GM10266 (cell line): ENCODE results near the gene NUP214.

Experiments used
- DNase-seq: peaks from one replicate; pipeline ENCODE4 v3.0.0; 2012; ENCODE audit errors: extremely low spot score
- TF ChIP-seq, protein P1 (sequence below): IDR thresholded peaks from 2 replicates; pipeline ENCODE4 v1.5.1; 2012; ENCODE audit warnings: mild to moderate bottlenecking, low read depth; ENCODE audit not compliant: control insufficient read depth, insufficient read depth; ENCODE audit errors: missing control alignments

NUP214 gene

DNA sequence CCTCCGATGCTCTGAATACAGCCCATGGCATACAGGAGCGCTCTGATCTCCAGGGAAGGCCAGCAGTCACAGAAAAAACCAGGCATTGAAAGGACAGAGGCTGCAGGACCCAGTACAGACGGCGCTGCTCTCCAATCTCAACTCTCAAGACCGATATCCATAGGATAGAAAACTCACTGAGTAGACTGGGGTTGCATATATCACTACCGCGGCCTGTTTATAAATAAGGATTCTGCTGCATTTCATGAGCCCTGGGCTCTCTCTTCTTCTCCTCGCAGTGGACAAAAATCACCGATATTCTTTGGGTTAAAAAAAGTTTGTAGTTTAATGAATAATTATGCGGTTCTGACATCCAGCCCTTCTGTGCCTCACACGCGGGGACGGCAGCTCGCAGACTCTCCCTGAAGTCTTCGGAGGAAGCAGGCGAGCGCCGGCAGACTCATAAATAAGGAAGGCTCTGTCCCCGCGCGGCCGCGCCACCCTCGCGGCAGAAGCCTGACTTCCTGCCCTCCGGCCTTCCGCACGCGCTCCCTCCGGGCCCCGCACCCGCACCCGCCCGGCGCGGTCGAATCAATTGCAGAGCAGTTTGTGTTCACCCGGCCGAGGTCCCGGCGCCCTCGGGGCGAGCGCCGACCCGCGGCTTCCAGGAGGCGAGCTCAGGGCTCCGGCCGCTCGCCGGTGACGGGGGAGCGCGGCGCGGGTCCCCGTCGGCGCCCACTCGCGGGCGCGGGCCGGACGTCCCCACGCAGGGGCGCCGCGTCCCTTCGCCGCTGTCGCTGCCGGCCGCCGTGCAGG is 150.9 kb downstream of the NUP214 start, which contains the start of gene FAM78A:
FAM78A (minus strand) TSS at position 417 of the 795 bp plus-strand sequence; CDS start at position 86, 331 bp downstream.
- TF ChIP-seq, protein P1, sequence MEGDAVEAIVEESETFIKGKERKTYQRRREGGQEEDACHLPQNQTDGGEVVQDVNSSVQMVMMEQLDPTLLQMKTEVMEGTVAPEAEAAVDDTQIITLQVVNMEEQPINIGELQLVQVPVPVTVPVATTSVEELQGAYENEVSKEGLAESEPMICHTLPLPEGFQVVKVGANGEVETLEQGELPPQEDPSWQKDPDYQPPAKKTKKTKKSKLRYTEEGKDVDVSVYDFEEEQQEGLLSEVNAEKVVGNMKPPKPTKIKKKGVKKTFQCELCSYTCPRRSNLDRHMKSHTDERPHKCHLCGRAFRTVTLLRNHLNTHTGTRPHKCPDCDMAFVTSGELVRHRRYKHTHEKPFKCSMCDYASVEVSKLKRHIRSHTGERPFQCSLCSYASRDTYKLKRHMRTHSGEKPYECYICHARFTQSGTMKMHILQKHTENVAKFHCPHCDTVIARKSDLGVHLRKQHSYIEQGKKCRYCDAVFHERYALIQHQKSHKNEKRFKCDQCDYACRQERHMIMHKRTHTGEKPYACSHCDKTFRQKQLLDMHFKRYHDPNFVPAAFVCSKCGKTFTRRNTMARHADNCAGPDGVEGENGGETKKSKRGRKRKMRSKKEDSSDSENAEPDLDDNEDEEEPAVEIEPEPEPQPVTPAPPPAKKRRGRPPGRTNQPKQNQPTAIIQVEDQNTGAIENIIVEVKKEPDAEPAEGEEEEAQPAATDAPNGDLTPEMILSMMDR: peak; percentile 25
- DNase-seq: peak; percentile 68

DNA sequence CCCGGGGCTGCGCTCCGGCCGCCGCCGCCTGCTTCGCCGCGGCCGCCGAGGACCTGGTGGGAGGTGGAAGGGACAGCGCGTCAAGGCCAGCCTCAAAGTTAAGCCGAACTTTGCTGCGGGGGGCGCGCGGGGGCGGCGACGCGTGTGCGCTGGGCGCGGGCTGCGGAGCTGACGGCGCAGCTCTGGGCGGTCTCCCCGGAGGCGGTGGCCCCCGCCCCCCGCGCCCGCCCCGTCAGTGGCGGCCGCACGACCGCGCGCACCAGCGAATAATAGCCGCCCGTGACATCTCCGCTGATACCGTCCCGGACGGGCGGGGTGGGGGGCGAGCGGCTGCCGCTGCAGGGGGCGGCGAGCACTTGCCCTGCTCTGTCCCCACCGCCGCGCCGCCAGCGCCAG is 151.5 kb downstream of the NUP214 start:
- DNase-seq: peak; percentile 76
- TF ChIP-seq, protein P1: no peak

DNA sequence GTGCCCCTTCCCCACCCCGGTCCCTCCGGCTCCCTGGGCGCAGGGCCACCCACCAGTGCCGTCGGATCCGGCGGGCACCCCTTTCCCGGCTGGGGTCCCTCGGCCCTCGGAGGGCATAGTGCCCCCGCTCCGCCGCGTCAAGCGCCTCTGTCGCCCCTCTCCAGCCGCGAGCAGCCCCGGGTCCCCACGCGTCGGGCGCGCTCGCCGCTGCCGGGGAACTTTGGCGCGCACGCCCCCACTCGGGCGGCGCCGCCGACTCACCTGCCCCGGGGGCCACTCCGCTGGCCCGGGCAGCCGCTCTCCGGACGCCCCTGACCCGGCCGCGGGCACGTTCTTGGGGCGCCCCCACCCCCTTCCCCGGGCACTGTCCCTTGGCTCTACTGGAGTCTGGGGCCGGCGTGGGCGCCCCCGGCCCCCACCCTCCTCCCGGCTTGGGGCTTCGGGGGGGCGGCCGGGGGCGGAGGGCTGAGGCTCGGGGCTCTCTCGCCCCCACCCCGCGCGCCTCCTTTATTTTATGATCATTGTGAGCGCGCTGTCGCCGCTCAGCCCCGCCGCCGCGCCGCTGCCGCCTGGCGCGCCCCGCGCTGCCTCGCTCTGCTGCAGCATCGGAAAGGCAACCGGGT is 152.0 kb downstream of the NUP214 start:
- DNase-seq: peak; percentile 70

DNA sequence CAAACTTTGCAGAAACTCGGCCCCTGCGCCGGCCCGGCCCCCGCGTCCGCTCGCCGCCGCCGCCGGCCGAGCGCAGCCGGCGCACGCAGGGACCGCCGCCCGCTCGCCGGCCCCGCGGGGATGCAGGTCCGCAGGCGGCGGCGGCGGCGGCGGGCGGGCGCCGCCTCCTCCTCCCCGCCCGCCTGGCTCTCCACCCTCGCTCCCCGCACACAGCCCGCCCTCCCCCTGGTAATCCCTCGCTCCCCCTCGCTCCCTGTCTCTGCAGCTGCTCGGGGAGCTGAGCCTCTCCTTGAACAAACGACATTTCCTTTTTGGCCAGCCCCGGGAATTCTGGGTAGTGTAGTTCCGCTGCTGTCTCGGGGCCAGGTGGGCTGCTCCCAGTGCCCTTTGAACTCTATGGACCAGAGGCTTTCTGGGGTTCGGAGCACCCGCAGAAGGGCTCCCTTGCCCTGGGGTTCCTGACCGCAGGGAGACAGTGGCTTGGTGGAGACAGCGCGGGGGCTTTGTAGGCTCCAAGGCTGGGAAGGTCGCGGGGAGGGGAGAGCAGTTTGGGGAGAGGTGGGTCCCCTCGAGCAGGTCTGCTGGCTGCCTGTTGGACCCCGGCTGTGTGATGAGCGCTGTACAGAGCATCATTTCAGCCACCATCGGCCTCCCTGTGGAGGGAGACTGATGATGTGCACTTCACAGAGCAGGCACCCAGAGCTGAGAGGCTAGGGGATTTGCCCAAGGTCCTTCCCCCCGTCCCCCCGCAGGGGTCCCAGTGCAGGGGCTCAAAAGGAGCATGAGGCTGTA is 152.7 kb downstream of the NUP214 start:
- TF ChIP-seq, protein P1: no peak
- DNase-seq: peak; percentile 94

More for the DNA sequence above, 152.0 kb downstream of the NUP214 start:
- TF ChIP-seq, protein P1: peak; percentile 27

DNA sequence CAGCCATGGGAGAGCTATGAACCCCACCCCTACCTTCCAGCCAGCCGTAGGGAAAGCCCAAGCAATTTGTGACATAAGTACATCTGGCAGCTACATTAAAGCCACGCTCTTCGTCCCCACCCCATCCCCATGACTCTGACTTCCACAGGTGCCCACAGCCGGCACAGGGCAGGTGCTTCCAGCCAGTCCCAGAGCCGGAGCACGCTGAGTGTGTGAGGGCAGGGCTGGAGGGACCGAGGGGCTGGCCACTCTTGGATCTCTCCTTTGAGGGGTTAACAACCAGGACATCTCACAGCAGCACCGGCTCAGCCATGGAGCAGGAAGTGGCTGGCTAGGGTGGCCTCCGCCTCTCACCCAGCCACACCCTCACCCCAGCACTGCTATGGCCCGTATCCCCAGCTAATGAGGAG is 153.3 kb downstream of the NUP214 start:
- peak; percentile 36 for DNase-seq
- TF ChIP-seq, protein P1: no peak

DNA sequence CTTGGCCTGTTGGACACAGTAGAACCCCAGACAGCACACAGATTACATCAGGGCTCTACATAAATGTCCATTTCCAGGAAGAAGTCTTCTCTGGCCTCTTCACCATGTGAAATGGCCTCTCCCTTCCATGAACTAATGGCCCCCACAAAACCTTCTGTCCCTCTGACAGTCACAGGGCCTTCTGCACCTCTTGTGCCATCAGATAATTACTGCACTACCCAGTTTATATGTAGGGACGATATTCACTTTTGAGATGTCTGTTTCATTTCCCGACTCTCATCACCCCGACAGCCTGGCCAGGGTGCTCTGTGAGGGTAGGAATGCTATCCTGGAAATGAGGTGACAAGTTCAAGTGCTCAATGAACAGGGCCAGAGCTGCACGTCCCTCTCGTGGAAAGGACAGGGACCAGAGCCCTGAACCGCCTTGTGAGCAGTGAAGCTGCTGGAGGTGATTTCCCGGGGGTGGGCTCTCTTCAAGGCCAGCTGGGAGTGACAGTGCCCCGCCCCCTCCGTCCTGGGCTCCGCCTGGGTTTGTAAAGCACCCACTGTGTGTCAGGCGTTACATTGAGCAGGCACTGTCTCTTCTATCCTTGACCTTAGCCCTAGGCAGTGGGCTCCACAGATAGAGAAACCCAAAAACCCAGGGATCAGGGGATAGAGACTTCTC is 153.9 kb downstream of the NUP214 start:
- TF ChIP-seq, protein P1: no peak
- DNase-seq: no peak
